GM12892 (cell line): ENCODE data around the gene RPGRIP1L.

Experiments
- DNase-seq: peaks from one replicate; pipeline ENCODE4 v3.0.0; 2011; ENCODE audit not compliant: insufficient read length
- FAIRE-seq: peaks from 2 replicates; lab custom pipeline; 2011; peaks lifted over from hg19 to GRCh38; lab: Jason Lieb, UNC
- POLR2A ChIP-seq: IDR thresholded peaks from 2 replicates; pipeline ENCODE4 v1.6.1; 2011; ENCODE audit warnings: low read depth, low read length, control low read depth
- POLR2AphosphoS5 ChIP-seq: IDR thresholded peaks from 2 replicates; pipeline ENCODE4 v1.6.1; 2011; ENCODE audit warnings: low read depth, low read length, control low read depth
- TAF1 ChIP-seq: IDR thresholded peaks from 2 replicates; pipeline ENCODE4 v1.6.1; 2011; ENCODE audit warnings: low read depth, mild to moderate bottlenecking, control low read depth, low read length, borderline replicate concordance

RPGRIP1L gene

GRCh38 chr16:53559270-53559951 lies 144.2 kb downstream of the RPGRIP1L start:
- TF ChIP-seq POLR2A (no peak), TAF1 (no peak), POLR2AphosphoS5 (no peak)
- DNase-seq, result no peak
- FAIRE-seq, result no peak

- FAIRE-seq, result no peak
- TF ChIP-seq POLR2A (no peak), POLR2AphosphoS5 (no peak), TAF1 (no peak)
- DNase-seq, result no peak
These were observed 144.9 kb downstream of the RPGRIP1L start for GRCh38 chr16:53558710-53559109.

GRCh38 chr16:53556521-53556920 lies 147.1 kb downstream of the RPGRIP1L start:
- DNase-seq (no peak), FAIRE-seq (no peak)
- TF ChIP-seq POLR2AphosphoS5 (no peak), POLR2A (no peak), TAF1 (no peak)

GRCh38 chr16:53549970-53550690 lies 153.5 kb downstream of the RPGRIP1L start:
- peak; percentile 96 for FAIRE-seq
- TF ChIP-seq POLR2A, result no peak
- no peak for TF ChIP-seq TAF1
- no peak for TF ChIP-seq POLR2AphosphoS5
- DNase-seq, result peak; percentile 42
